ENCODE measurements around the gene LRRC73. TPM values are rescaled to one million over a fixed set of nuclear protein-coding genes. Genes with fewer than 3 reads are reported as not detected.

Gene LRRC73
- total and polyA plus RNA-seq, 9 donors, result 0.13 to 4.8 (median 1.8) TPM

DNA sequence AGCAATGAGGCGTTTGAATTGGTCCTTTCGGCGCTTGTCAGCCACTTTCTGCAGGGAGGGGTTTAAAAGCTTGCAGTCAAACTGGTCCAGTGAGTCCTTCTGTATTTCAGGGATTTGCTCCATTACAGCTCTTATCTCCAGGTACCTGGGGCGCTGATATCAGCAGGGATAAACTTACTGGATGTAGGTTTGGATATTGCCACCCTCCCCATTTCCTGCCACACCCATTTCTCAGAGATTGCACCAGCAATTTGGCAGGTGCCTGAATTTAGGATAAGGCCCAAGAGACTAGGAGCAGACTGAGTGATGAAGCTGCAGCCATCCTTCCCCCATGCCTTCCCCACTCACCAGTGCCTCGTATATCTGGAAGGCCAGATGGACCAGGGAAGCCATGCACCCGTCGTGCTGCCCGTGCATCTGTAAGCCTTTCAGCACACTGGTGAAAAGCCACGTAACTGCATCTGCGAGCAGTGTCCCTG is 14.4 kb upstream of the LRRC73 start:
- no peaks in the 10 kb centered on the region for H3K36me3 ChIP-seq
- H3K4me3 ChIP-seq, result no peak overlapping the region
- no peak for DNase-seq
- no peaks in the 10 kb centered on the region for H3K9me3 ChIP-seq
- intact Hi-C loops (cut with DNase I), result no loop called here
- no peaks in the 10 kb centered on the region for H3K4me1 ChIP-seq (ENCODE audit: insufficient read depth)
- 77 to 80% (median 78%) methylated on average over 10 of the region's 10 CpGs for WGBS, 3 donors
- H3K27ac ChIP-seq, result no peak overlapping the region
- TF ChIP-seq EP300 (IDR thresholded peaks at IDR 0.05), result no peak
- TF ChIP-seq POLR2A (IDR thresholded peaks at IDR 0.05), result no peak
- no peak for TF ChIP-seq CTCF (IDR thresholded peaks at IDR 0.05)
- H3K27me3 ChIP-seq, result no peaks in the 10 kb centered on the region

GRCh38 chr6:43523284-43523683 is 13.1 kb upstream of the LRRC73 start:
- no peaks in the 10 kb centered on the region for H3K36me3 ChIP-seq
- no peaks in the 10 kb centered on the region for H3K9me3 ChIP-seq
- TF ChIP-seq CTCF (IDR thresholded peaks at IDR 0.05) (no peak), POLR2A (IDR thresholded peaks at IDR 0.05) (no peak)
- H3K27ac ChIP-seq, result no peak overlapping the region
- no peaks in the 10 kb centered on the region for H3K4me1 ChIP-seq (ENCODE audit: insufficient read depth)
- H3K27me3 ChIP-seq, result no peaks in the 10 kb centered on the region
- no peak overlapping the region for H3K4me3 ChIP-seq
- intact Hi-C loops (cut with DNase I), result no loop called here
- WGBS, 3 donors, result 79 to 83% (median 83%) methylated on average over 3 of the region's 3 CpGs
- no peak for DNase-seq

DNA sequence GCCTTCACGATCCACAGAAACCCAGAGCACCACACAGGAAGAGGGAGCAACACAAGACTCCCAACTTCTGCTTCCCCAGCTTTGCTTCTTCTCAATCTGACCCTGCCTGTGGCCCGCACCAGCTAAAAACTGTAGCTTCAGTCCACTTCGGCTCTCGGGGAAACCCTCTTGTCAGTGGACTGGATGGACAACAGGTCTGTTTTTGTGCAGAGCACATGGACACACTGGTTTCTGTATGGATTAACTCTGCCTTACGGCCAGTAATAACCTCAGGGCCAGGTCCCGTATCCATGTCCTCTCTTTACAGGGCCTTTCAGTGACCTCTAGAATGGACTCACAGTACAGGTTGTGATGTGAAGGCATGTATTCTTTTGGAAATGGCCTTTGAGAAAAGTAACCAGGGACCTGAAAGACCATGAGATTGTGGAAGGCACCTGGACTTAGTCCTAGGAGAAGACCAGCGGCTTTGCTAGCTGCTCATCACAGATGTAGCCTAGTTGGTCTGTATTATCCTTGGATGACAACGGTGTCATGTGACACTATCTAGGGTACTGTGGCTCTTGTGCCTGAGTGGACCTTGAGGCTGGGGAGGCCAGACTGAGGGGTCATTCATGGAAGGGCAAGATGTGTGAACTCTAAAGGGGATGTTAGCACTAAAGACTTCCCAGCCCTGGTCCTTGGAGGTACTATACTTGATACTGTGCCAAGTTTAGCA is 12.6 kb upstream of the LRRC73 start:
- H3K9me3 ChIP-seq, result no peaks in the 10 kb centered on the region
- H3K4me1 ChIP-seq (ENCODE audit: insufficient read depth), result peaks cover 4% of the 10 kb centered on the region
- no peak for DNase-seq
- intact Hi-C loops (cut with DNase I), result no loop called here
- 78 to 87% (median 82%) methylated on average over 8 of the region's 8 CpGs for WGBS, 3 donors
- H3K36me3 ChIP-seq, result no peaks in the 10 kb centered on the region
- H3K27ac ChIP-seq, result no peak overlapping the region
- no peak overlapping the region for H3K4me3 ChIP-seq
- TF ChIP-seq CTCF (IDR thresholded peaks at IDR 0.05), result no peak
- TF ChIP-seq POLR2A (IDR thresholded peaks at IDR 0.05), result no peak
- no peak for TF ChIP-seq EP300 (IDR thresholded peaks at IDR 0.05)
- no peaks in the 10 kb centered on the region for H3K27me3 ChIP-seq

- no peak for TF ChIP-seq CTCF (IDR thresholded peaks at IDR 0.05)
- no peak for TF ChIP-seq POLR2A (IDR thresholded peaks at IDR 0.05)
- no peak for TF ChIP-seq EP300 (IDR thresholded peaks at IDR 0.05)
- 60 to 73% (median 61%) methylated on average over 2 of the region's 2 CpGs for WGBS, 3 donors
- intact Hi-C loops (cut with DNase I), result no loop called here
- no peak for DNase-seq
- Histone ChIP-seq H3K27ac (no peak overlapping the region), H3K27me3 (no peaks in the 10 kb centered on the region), H3K36me3 (no peaks in the 10 kb centered on the region), H3K4me3 (no peak overlapping the region), H3K4me1 (ENCODE audit: insufficient read depth) (peaks cover 5% of the 10 kb centered on the region), H3K9me3 (no peaks in the 10 kb centered on the region)
Measured at GRCh38 chr6:43521836-43522235, 11.7 kb upstream of the LRRC73 start.
